Parathyroid adenoma (tissue), 2 donors: ENCODE measurements around the gene UXS1.

Source experiments
- H2AFZ ChIP-seq: fragments of 300-600 bp; sonication (generic); one replicate; pipeline ENCODE4 v1.7.0; 2017; ENCODE audit warnings: antibody characterized with exemption, mild to moderate bottlenecking
- H3K27ac ChIP-seq: fragments of 300-600 bp; sonication (generic); one replicate; pipeline ENCODE4 v1.7.0; 2017
- H3K27me3 ChIP-seq: fragments of 300-600 bp; sonication (generic); one replicate; pipeline ENCODE4 v1.7.0; 2017; ENCODE audit warnings: low read length; ENCODE audit not compliant: control insufficient read depth, insufficient read depth
- H3K36me3 ChIP-seq: fragments of 300-600 bp; sonication (generic); one replicate; pipeline ENCODE4 v1.7.0; 2017; ENCODE audit warnings: low read length; ENCODE audit not compliant: control insufficient read depth, insufficient read depth
- H3K4me1 ChIP-seq: fragments of 300-600 bp; sonication (generic); one replicate; pipeline ENCODE4 v1.7.0; 2017; ENCODE audit warnings: control low read depth
- H3K4me2 ChIP-seq: fragments of 300-600 bp; sonication (generic); one replicate; pipeline ENCODE4 v1.7.0; 2017; ENCODE audit warnings: low read length
- H3K4me3 ChIP-seq: fragments of 300-600 bp; sonication (generic); one replicate; pipeline ENCODE4 v1.7.0; 2017; ENCODE audit warnings: low read depth, low read length
- H3K79me2 ChIP-seq: fragments of 300-600 bp; sonication (generic); one replicate; pipeline ENCODE4 v1.7.0; 2017; ENCODE audit warnings: control low read depth
- H3K9ac ChIP-seq: fragments of 300-600 bp; sonication (generic); one replicate; pipeline ENCODE4 v1.7.0; 2017; ENCODE audit warnings: mild to moderate bottlenecking
- H3K9me3 ChIP-seq: fragments of 300-600 bp; sonication (generic); one replicate; pipeline ENCODE4 v1.7.0; 2017; ENCODE audit warnings: low read length; ENCODE audit not compliant: control insufficient read depth
- CTCF ChIP-seq: fragments of 300-600 bp; sonication (generic); IDR thresholded peaks from one replicate; pipeline ENCODE4 v1.7.0; 2017; ENCODE audit warnings: antibody characterized with exemption, mild to moderate bottlenecking
- donor health status: primary hyperparathyroidism.

Gene UXS1

GRCh38 chr2:106075048-106075447 is 119.1 kb downstream of the UXS1 start:
- Histone ChIP-seq H3K4me1 (no peaks in the 10 kb centered on the region), H3K9ac (no peak overlapping the region), H3K27ac (no peak overlapping the region), H2AFZ (no peak overlapping the region), H3K79me2 (no peaks in the 10 kb centered on the region), H3K4me2 (no peak overlapping the region), H3K9me3 (no peaks in the 10 kb centered on the region), H3K36me3 (no peaks in the 10 kb centered on the region), H3K4me3 (no peak overlapping the region), H3K27me3 (no peaks in the 10 kb centered on the region)
- TF ChIP-seq CTCF: no peak

- no peak overlapping the region for H3K9ac ChIP-seq
- H3K36me3 ChIP-seq: no peaks in the 10 kb centered on the region
- H3K9me3 ChIP-seq: no peaks in the 10 kb centered on the region
- no peak overlapping the region for H3K27ac ChIP-seq
- H3K4me2 ChIP-seq: no peak overlapping the region
- H3K27me3 ChIP-seq: no peaks in the 10 kb centered on the region
- no peak for TF ChIP-seq CTCF
- H3K4me3 ChIP-seq: no peak overlapping the region
- no peak overlapping the region for H2AFZ ChIP-seq
- H3K79me2 ChIP-seq: no peaks in the 10 kb centered on the region
- no peaks in the 10 kb centered on the region for H3K4me1 ChIP-seq
Measured at GRCh38 chr2:106073678-106074406, 120.3 kb downstream of the UXS1 start.

GRCh38 chr2:106070181-106070580 is 123.9 kb downstream of the UXS1 start:
- Histone ChIP-seq H3K27ac (no peak overlapping the region), H3K4me2 (no peak overlapping the region), H3K79me2 (no peaks in the 10 kb centered on the region), H3K27me3 (no peaks in the 10 kb centered on the region), H2AFZ (no peak overlapping the region), H3K36me3 (no peaks in the 10 kb centered on the region), H3K4me1 (no peaks in the 10 kb centered on the region), H3K4me3 (no peak overlapping the region), H3K9ac (no peak overlapping the region), H3K9me3 (no peaks in the 10 kb centered on the region)
- no peak for TF ChIP-seq CTCF

GRCh38 chr2:106068451-106068850 is 125.7 kb downstream of the UXS1 start:
- H3K4me3 ChIP-seq: no peak overlapping the region
- H3K36me3 ChIP-seq: no peaks in the 10 kb centered on the region
- no peak overlapping the region for H3K27ac ChIP-seq
- H3K9me3 ChIP-seq: no peaks in the 10 kb centered on the region
- H3K9ac ChIP-seq: no peak overlapping the region
- no peaks in the 10 kb centered on the region for H3K4me1 ChIP-seq
- no peak for TF ChIP-seq CTCF
- H3K4me2 ChIP-seq: no peak overlapping the region
- no peaks in the 10 kb centered on the region for H3K27me3 ChIP-seq
- H3K79me2 ChIP-seq: no peaks in the 10 kb centered on the region
- no peak overlapping the region for H2AFZ ChIP-seq
